GM19455 (cell line): ENCODE data around the gene DUSP12.
"Not testable (repeated sequence)": the region's sequence is repeated elsewhere in the genome, so short reads cannot be mapped to it uniquely, and the experiment has no call there.

ENCODE experiments used
- ATAC-seq: cut with Tn5 transposase; IDR thresholded peaks from one replicate; pipeline ENCODE4 v1.9.1; 2021; ENCODE audit not compliant: unreplicated experiment

The DUSP12 gene

DNA sequence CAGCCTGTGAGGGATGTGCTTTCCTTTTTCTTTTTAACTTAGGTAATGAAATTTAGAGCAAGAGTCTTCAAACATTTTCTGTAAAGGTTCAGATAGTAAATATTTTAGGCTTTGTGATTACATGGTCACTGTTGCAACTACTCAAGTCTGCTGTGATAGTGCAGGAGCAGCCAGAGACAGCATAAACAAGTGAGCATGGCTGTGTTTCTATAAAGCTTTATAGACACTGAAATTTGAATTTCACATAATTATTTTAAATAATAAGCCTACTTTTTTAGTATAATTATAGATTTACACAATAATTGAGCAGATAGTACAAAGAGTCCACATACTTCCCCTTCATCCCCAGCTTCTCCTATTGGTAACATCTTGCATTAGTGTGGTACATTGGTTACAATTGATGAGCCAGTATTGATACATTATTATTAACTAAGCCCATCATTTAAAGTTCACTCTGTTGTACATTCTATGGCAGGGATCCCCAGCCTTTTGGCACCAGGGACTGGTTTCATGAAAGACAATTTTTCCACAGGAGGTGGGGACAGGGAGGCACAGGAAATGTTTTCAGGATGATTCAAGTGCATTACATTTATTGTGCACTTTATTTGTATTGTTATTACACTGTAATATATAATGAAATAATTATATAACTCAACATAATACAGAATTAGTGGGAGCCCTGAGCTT, 19.5 kb downstream of the DUSP12 start:
- ATAC-seq, result no peak

DNA sequence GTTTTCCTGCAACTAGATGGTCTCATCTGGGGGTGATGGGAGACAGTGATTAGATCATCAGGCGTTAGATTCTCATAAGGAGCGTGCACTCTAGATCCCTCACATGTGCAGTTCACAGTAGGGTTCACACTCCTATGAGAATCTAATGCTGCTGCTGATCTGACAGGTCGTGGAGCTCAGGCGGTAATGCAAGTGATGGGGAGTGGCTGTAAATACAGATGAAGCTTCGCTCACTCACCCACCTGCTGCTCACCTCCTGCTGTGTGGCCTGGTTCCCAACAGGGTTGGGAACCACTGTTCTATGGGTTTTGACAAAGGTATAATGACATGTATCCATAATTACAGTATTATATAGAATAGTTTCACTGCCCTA, 20.1 kb downstream of the DUSP12 start:
- ATAC-seq, result not testable (repeated sequence)

DNA sequence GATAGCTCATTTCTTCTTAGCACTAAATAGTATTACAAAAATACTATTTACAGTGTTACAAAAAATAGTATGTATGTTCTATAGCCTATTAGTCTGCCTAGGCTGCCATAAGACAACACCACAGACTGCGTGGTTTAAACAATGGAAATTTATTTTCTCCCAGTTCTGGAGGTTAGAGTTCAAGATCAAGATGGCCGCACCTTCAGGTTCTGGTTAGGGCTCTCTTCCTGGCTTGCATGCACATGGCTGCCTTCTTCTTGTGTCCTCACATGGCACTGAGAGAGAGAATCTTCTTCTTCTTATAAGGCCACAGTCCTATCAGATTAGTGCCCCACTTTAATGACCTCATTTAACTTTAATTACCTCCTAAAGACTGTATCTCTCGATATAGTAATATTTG, 20.7 kb downstream of the DUSP12 start:
- ATAC-seq, result no peak

DNA sequence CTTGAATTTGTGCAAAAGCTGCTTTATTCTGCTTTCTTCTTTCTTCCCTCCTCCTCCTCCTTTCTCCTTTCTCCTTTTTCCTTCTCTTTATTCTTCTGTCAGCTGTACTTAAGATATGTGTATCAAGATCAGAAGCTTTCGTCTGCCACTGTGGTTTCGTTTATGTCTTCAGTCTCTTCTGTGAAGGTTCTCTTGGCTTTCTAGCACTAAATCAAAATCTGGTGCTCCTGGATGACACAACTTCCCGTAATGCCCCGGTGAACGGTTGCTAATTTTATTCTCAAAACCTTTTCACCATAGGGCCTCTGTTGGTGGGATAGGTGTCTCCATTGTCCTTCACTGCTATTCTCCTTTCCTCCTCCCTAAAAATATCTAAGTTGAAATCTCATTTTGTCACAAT, 21.6 kb downstream of the DUSP12 start:
- ATAC-seq, result no peak

DNA sequence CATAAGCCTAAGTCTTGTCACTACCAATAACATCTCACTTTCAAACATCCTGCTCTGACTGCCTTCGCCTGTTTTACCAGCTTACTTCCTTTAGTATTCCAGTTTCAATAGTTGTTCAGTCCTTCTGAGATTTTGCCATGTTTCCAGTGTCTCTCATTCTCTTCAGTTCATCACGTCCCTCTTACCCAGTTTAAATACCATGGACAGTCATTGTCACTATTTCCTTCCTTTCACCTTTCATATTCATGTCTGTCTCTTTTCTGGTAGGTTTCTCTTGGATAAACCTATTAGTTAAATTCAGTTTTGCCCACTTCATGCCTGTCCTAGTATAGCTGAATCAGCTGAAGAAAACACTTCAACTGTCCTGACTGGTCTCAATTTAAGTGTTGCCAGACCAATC, 22.4 kb downstream of the DUSP12 start:
- ATAC-seq, result no peak

DNA sequence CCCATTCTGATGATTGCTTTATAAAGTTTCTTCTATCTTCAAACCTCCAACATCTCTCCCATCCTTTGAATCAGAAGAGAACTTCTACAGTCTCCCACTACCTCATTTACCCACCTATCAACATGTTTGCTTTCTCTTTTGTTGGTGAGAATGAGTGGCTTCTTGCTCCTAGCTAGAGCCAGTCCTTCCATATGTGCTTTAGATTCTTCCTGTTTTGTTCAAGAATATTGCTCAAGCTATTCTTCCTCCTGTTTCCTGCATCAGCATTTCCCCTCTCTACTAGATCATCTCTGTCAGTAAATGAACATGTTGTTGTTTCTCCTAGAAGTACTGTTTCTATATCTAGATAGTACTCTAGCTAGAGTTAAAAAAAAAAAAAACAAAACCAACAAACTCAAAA, 22.8 kb downstream of the DUSP12 start:
- ATAC-seq, result no peak

DNA sequence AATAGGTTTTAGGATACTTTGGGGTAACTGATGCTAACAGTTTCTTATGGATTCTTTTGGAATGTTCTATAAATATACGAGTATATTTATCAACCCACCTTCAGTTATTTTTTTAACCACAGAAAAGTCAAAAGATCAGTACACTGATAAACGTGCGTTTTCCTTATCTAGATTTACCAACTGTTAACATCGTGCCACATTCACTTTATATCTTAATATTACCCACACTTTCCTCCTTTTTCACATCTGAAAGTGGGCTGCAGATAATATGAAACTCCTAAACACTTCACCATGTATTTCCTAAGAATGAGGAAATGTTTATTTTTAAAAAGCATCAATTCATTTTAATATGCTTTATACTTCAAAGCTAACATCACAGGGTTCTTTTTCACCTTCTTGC, 24.2 kb downstream of the DUSP12 start:
- ATAC-seq, result no peak

DNA sequence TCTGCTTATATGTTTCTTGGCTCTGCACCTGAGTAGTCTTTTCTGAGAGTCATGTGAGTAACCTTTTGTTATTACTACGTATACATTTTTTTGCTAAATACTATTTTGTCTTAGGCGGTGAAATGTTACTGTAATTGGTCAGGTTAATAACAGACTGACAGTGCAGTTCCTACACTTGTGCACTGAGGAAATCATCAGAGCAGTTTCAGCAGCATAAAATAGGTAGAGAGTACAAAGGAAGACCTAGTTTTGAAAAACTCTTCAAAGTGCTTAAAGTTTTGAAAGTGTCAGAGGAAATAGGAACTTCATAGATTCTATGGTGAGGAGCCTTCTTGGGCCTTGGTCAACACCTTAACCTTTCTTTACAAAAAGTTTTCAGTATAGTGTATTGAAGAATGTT, 27.7 kb downstream of the DUSP12 start:
- no peak for ATAC-seq

DNA sequence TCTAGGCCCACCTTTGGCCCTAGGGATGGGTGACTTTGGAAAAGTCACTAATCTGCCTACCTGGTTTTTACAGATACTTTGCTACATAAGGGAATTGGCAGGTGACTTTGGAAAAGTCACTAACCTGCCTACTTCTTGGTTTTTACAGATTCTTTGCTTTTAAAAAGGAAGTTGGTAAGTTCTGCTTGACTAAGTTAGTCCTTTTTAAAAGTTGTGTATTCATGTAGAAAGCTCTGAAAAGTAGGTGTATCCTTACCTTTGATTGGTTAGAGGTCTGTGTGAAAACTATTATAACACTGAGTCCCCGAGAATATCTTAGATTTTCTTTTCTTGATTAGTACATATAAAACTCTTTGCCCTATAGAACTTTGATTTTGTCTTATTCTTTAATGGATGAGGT, 28.9 kb downstream of the DUSP12 start:
- ATAC-seq, result no peak

DNA sequence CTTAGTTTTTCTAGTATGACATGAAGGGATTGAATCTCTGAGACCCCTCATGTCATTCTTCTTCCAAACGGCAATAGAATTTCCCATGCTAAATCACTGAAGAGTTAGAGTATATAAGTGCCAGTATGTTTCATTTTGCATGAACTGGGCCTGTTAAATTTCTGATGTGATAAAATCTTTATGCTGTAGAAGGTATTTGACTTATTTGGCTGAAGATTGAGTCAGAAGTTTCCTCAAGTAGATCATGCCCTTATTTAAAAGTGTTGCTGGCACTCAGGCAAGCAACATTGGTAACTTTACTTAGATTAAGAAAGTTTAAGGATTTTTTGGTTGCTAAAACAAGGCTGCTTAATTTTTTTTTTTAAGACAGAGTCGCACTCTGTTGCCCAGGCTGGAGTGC, 29.8 kb downstream of the DUSP12 start:
- ATAC-seq, result no peak

DNA sequence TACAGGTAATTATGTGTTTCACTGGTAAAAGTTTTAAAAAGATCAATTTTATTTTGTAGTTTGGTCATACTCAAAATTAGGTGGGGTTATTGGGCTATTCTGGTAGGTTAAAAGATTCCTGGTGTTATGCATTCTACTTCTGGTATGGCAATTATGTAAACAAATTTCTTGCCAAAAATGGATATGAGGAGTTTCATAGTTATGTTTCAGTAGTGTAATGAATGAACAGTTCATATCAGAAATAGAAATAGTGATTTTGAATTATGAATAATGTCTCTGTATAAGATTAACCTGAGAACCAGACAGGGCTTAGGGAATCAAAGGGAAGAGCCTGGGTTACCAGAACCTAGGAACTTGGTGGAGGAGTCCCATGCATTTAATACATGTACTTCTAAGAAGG, 32.4 kb downstream of the DUSP12 start:
- ATAC-seq, result no peak

DNA sequence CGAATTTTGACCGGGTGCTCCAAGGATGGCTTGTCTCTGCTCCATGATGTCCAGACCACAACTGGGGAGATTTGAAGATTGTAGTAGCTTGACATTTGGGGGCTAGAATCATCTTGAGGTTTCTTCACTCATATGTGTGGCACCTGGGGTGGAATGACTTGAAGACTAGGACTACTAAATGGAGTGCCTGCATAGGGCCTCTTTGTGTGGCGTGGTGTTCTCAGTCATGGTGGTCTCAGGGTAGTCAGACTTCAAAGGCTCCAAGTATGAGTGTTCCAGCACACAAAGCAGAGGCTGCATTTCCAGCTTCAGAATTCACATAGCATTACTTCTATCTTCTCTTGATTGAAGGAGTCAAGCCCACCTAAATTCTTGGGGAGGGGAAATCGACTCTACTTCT, 33.3 kb downstream of the DUSP12 start:
- no peak for ATAC-seq

DNA sequence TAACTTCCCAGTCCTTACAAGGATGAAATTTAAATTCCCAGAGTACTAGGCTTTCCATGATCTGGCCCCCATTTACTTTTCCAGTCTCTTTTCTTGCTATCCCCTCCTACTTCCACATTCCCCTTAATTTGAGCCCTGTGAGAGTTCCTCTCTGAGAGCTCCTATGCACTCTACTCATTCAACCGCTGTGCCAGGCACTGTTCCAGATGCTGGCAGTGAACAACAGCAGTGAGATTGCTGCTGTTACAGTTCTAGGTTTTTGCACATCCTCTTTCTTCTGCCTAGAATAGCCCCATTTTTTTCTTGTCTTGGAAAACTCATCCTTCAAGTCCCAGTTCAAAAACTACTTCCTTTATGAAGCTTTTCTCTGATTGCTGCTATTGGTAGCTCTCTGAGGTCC, 35.4 kb downstream of the DUSP12 start:
- no peak for ATAC-seq

DNA sequence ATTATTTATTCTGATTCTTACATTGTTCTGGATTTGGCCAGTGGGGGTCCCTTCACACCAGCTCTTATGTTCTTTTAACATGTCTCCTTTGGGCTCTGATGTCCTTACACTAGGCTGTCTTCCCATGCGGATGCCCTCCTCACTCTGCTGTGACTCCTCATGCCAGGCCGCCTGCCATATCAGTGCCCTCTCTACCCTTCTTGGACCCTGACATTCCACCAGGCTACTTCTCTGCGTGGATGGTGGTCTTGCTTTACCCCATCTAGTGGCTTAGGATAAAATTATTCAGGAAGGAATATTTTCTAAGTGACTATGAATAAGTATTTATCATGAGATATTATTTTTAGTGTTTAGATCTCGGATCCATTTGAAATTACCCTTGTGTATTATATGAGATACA, 37.8 kb downstream of the DUSP12 start:
- ATAC-seq, result no peak

DNA sequence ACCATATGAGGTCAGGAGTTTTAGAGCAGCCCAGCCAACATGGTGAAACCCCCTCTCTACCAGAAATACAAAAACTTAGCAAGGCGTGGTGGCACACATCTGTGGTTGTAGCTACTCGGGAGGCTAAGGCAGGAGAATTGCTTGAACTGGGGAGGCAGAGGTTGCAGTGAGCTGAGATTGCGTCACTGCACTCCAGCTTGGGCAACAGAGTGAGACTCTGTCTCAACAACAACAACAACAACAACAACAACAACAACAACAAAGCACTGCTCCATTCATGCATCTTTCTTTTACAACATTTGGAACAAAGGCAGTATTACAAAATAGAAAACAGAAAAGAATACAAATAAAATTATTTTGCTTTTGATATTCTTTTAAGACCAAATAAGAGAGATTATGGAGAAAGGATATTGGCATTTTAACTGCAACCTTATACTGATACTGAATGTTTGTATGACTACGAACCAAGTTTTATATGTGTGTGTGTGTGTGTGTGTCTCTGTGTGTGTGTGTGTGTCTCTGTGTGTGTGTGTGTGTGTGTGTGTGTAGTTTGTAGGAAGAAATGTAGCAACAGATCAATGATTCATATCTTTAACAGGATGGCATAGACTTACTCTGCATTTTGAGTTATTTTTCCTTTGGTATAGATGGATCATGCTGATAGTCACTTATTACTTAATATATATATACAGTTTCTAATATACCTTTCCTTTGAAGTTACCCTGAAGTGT, 41.2 kb downstream of the DUSP12 start:
- no peak for ATAC-seq

DNA sequence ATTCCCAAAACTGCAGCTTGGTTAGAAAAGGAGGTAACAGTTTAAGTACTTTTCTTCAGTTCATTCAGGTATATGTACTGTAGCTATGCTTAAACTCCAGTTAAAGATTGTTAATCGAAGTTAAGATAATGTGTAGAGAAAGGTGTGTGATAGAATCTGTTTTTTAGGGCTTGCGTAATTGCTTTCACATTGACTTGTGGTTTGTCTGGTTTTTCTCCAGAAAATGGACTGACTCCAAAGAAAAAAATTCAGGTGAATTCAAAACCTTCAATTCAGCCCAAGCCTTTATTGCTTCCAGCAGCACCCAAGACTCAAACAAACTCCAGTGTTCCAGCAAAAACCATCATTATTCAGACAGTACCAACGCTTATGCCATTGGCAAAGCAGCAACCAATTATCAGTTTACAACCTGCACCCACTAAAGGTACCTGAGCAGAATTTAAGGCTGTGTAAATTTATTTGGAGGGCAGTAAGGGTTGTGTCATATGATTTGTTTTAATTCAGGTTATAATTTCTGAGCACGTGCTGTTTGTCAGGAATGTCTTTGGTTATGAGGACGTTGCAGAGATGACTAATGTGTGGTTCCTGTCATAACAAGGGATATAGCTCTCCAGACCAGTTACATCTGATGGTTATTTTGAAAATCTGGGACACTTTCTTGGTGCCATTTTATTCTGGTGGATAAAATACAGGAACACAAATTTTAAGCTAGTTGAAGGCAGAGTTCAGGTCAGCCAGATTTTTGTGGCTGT, 42.5 kb downstream of the DUSP12 start:
- ATAC-seq, result no peak

DNA sequence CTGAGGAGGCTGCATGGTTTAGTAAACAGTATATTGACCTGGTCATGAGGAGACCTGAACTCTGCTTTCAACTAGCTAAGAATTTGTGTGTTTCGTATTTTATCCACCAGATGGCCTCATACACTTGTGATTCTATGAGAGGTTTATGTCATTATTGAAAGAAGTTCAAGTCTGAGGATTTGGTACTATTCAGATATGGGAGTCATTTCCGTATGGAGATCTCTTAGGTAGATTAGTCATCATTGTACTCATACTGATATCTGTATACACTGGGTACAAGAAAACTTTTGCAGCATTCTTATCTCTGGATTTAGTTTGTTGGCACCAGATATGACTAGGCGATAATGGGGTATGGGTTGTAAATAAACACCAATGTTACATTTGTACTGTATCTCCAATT, 43.2 kb downstream of the DUSP12 start:
- no peak for ATAC-seq

DNA sequence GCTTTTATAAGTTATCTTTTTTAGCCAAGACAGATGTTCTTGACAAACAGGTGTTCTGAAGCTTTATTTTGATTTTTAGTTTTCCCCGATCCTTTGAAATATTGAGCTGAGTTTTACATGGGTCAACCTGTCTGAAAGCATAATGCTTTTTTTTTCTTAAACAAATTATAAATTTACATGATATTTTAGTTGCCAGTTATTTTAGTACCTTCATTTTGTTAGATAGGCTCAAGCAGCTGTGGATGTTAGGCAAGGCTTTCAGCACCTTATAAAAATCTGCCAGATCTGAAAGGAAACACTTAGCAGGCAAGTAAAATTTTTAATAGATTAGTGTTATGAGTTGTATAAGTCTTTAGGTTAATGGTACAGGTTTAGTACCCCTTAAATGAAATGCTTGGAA, 50.2 kb downstream of the DUSP12 start:
- ATAC-seq, result no peak

DNA sequence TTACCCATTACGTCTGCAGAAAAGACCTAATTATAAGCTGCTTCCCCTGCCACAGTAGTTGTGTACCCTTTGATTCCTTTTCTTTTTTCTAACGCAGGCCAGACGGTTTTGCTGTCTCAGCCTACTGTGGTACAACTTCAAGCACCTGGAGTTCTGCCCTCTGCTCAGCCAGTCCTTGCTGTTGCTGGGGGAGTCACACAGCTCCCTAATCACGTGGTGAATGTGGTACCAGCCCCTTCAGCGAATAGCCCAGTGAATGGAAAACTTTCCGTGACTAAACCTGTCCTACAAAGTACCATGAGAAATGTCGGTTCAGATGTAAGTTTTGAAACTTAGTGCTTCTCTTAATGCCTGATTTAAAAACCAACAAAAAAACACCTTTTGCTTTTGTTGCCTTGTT, 52.4 kb downstream of the DUSP12 start:
- no peak for ATAC-seq

DNA sequence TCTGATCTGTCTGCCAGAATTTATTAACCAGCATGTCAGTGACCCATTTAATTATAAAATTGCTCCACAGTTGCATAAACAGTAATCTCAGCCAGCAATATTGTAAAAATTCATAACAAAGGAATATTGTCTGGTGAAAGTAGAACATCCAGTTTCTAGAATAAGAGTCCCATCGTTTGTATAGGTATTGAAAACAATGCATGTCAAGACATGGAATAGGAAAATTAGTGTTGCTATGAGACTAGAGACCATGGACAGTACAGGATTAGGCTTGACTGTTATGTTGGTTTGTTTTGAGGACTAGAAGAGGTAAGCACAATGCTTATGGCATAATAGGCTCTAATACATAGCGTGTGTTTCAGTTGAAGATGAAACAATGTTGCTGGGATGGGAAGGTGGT, 53.6 kb downstream of the DUSP12 start:
- ATAC-seq, result no peak

DNA sequence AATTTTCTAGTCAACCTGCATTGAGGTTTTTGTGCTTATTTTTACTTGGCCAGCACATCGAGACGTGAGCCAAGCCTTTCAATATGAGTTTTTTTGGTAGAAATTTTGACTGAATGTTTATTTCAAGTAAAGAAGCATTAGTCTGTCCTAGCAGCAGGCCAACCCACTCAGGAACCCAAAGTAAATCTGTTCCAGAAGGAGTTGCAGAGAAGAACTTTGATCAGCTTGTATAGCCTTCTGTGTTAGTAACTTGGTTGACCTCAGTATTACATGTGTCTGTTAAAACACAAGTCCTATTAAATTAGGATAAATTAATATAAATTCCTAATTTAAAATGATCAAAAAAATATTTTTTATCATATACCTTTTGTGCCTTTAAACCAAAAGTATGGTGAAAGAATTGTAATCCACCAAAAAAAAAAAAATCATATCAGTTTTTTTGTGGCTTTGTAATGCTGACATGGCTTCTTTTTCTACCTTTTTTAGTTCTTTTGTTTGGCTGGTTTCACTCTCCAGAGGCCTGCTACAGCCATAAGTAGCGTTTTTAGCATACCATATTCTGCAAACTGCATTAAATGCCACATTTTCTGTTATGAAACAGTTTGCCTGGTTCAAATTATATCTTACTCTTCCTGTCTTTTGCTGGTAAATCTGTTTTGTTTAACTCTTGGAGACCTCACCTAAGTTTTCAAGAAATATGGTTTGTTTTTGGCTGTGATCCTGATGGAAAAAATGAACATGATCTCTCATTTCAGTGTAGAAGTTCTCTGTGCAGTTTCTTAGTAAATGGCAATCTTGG, 56.0 kb downstream of the DUSP12 start:
- no peak for ATAC-seq
